Upper lobe of left lung (tissue), 6 donors: ENCODE results near the gene STIM1. TPM values are rescaled to one million over a fixed set of nuclear protein-coding genes. Genes with fewer than 3 reads are reported as not detected.

Experiments used
- ATAC-seq, 2 donors: fragments of 200-7000 bp; cut with Tn5 transposase; one replicate each; pipeline ENCODE4 v1.9.1; 2022; ENCODE audit warnings: mild to moderate bottlenecking in 2 of 2, moderate library complexity in 2 of 2; ENCODE audit not compliant: low FRiP score in 2 of 2
- DNase-seq, 2 donors: peaks; one replicate each; pipeline ENCODE4 v3.0.0-alpha.2; 2019 to 2020
- H3K27ac ChIP-seq, 4 donors: fragments of 200-600 bp; sonication (generic); one replicate each; pipeline ENCODE4 v1.5.1; 2016 to 2019
- H3K27me3 ChIP-seq, 4 donors: fragments of 200-600 bp; sonication (generic); one replicate each; pipeline ENCODE4 v1.5.1; 2017 to 2019
- H3K36me3 ChIP-seq, 4 donors: fragments of 200-600 bp; sonication (generic); one replicate each; pipeline ENCODE4 v1.5.1; 2016 to 2019
- H3K4me1 ChIP-seq, 4 donors: fragments of 200-600 bp; sonication (generic); one replicate each; pipeline ENCODE4 v1.5.1; 2018 to 2019
- H3K4me3 ChIP-seq, 4 donors: fragments of 200-600 bp; sonication (generic); one replicate each; pipeline ENCODE4 v1.5.1; 2017 to 2019; ENCODE audit warnings: mild to moderate bottlenecking in 2 of 4, moderate library complexity in 1 of 4
- H3K9me3 ChIP-seq, 4 donors: fragments of 200-600 bp; sonication (generic); one replicate each; pipeline ENCODE4 v1.5.1; 2018 to 2019
- EP300 ChIP-seq, 4 donors: sonication (generic); formaldehyde crosslinking; IDR thresholded peaks; one replicate each; pipeline ENCODE4 v1.5.1; 2017; ENCODE audit warnings: antibody characterized with exemption in 4 of 4, control low read depth in 2 of 4
- POLR2A ChIP-seq, 4 donors: fragments of 450-650 bp; IDR thresholded peaks; one replicate each; pipeline ENCODE4 v1.5.1; 2016 to 2017; ENCODE audit warnings: antibody characterized with exemption in 4 of 4, mild to moderate bottlenecking in 2 of 4
- POLR2AphosphoS5 ChIP-seq, 2 donors: sonication (generic); formaldehyde crosslinking; IDR thresholded peaks; one replicate each; pipeline ENCODE4 v1.5.1; 2017; ENCODE audit warnings: antibody characterized with exemption in 2 of 2
- WGBS, 2 donors: methylation state at CpG; one replicate each; pipeline ENCODE4 v1.1.5; 2017 to 2018; 5-methylcytosine and 5-hydroxymethylcytosine counted together
- total RNA-seq, 6 donors: library from RNA; depleted of rRNA in 4 of 6; stranded (reverse); fragments of >200 nt in 4 of 6; gene quantifications; one replicate each; pipeline versions ENCODE4 v1.1.0 to v1.2.1, GENCODE V29; 2016 to 2021
- TF ChIP-seq, protein P1 (sequence below), 6 experiments: fragments of 450-650 bp in 4 of 6; fragments of 200-600 bp in 2 of 6; sonication (generic) in 2 of 6; IDR thresholded peaks; one replicate each; pipeline ENCODE4 v1.5.1; 2016 to 2019; ENCODE audit warnings: antibody characterized with exemption in 6 of 6
- donor health status: DM: no; HTN: no; CAD: no; lungs with moderate emphysema.
- donor health status: DM: no; HTN: yes; CAD: no; lungs with severe emphysema.

The STIM1 gene
- total RNA-seq, 6 donors from 2014 or later, result 39.7 to 81.8 (median 56.5) TPM

DNA sequence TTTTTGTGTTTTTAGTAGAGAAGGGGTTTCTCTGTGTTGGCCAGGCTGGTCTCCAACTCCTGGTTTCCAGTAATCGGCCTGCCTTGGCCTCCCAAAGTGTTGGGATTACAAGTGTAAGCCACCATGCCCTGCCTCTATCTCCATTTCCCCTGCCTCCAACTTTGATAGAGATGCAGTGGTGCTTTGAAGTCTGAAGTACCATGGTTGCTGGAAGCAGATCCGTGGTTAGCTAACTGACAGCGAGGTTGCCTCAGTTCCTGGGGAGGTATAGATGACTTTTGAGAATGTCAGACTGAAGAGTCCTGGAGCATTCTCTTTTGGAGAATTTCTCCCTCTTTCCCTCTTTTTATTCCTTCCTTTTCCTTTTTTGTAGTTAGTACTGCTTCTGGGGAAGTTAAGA, 127.6 kb downstream of the STIM1 start:
- WGBS, 2 donors, result 83 to 88% methylated on average over 3 of the region's 3 CpGs

DNA sequence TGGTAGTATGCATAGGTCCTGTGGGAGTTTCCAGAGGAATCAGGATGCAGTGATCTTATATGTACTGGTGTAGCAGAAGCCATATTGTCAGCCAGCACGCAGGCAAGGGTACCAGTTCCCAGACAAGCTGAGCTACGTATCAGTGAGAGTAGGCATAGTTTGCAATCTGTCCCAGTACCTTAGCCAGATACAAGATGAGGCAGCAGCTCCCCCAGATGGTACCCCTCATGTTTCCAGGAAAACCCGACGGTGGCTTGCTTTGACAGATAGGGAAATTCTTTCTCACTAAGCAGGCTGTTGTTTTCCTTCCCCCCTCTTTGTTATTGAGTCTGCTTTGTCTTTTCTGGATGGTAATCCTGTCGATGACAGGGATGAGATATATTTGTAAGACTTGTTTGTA, 129.4 kb downstream of the STIM1 start:
- no peak for TF ChIP-seq POLR2AphosphoS5 (IDR thresholded peaks at IDR 0.05)
- no peak for TF ChIP-seq POLR2A (IDR thresholded peaks at IDR 0.05)
- TF ChIP-seq, protein P1, sequence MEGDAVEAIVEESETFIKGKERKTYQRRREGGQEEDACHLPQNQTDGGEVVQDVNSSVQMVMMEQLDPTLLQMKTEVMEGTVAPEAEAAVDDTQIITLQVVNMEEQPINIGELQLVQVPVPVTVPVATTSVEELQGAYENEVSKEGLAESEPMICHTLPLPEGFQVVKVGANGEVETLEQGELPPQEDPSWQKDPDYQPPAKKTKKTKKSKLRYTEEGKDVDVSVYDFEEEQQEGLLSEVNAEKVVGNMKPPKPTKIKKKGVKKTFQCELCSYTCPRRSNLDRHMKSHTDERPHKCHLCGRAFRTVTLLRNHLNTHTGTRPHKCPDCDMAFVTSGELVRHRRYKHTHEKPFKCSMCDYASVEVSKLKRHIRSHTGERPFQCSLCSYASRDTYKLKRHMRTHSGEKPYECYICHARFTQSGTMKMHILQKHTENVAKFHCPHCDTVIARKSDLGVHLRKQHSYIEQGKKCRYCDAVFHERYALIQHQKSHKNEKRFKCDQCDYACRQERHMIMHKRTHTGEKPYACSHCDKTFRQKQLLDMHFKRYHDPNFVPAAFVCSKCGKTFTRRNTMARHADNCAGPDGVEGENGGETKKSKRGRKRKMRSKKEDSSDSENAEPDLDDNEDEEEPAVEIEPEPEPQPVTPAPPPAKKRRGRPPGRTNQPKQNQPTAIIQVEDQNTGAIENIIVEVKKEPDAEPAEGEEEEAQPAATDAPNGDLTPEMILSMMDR (IDR thresholded peaks at IDR 0.05), result no peak
- TF ChIP-seq EP300 (IDR thresholded peaks at IDR 0.05), result no peak
- Histone ChIP-seq H3K4me1 (peaks cover 0 to 6% (median 2%) of the 10 kb centered on the region in 4 donors), H3K36me3 (no peaks in the 10 kb centered on the region), H3K27ac (no peak overlapping the region), H3K9me3 (no peaks in the 10 kb centered on the region), H3K4me3 (no peak overlapping the region), H3K27me3 (no peaks in the 10 kb centered on the region)
- 36 to 60% methylated on average over 5 of the region's 5 CpGs for WGBS, 2 donors
- no peak for ATAC-seq
- no peak for DNase-seq

More for the DNA sequence above, 127.6 kb downstream of the STIM1 start:
- TF ChIP-seq POLR2AphosphoS5 (IDR thresholded peaks at IDR 0.05), result no peak
- TF ChIP-seq POLR2A (IDR thresholded peaks at IDR 0.05), result no peak
- TF ChIP-seq, protein P1 (IDR thresholded peaks at IDR 0.05), result no peak
- TF ChIP-seq EP300 (IDR thresholded peaks at IDR 0.05), result no peak
- peaks cover 0 to 10% (median 2%) of the 10 kb centered on the region in 4 donors for H3K4me1 ChIP-seq
- no peak overlapping the region for H3K4me3 ChIP-seq
- ATAC-seq (no peak), DNase-seq (no peak)
- no peaks in the 10 kb centered on the region for H3K27me3 ChIP-seq
- no peak overlapping the region for H3K27ac ChIP-seq
- H3K9me3 ChIP-seq, result no peaks in the 10 kb centered on the region
- H3K36me3 ChIP-seq, result no peaks in the 10 kb centered on the region

DNA sequence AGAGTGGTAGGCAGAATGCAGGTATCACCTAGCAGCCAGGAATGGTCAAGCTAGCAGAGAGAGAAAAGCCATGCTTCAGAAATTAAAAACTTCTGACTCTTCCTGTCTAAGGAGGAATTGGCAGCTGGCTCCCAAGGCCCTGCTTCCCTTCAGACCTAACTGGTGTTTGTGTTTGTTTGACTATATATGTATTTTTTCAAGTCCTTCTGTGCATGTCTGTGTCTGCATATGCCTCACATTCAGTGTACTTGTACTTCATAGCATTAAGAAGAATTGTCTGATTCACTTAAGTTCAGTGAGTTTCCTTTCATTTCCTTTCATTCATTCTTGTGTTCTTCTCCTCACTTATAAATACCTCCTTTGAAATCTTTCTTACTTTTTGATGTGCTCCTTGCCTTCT, 130.2 kb downstream of the STIM1 start:
- H3K27ac ChIP-seq, result no peak overlapping the region
- H3K4me1 ChIP-seq, result peaks cover 0 to 6% (median 2%) of the 10 kb centered on the region in 4 donors
- H3K9me3 ChIP-seq, result no peaks in the 10 kb centered on the region
- TF ChIP-seq, protein P1 (IDR thresholded peaks at IDR 0.05), result no peak
- TF ChIP-seq POLR2AphosphoS5 (IDR thresholded peaks at IDR 0.05), result no peak
- TF ChIP-seq EP300 (IDR thresholded peaks at IDR 0.05), result no peak
- TF ChIP-seq POLR2A (IDR thresholded peaks at IDR 0.05), result no peak
- H3K36me3 ChIP-seq, result no peaks in the 10 kb centered on the region
- ATAC-seq (no peak), DNase-seq (no peak)
- no peak overlapping the region for H3K4me3 ChIP-seq
- H3K27me3 ChIP-seq, result no peaks in the 10 kb centered on the region

DNA sequence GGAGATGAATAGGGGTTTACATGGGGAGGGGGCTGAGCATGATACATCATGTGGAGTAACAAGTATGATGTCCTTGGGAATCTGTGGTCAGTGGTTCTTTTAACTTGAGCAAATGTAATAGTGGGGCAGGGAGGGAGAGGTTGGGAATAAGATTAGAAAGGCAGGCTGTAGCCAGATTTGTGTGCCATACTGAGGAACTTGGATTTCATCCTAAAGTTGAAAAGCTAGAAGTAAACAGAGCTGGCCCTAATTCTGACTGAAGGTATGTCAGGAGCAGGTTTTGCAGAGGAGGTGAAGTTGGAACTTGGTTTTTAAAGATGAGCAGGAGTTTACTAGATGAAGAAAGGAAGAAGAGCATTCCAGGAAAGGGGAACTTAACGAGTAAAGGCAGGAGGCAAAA, 130.8 kb downstream of the STIM1 start:
- no peaks in the 10 kb centered on the region for H3K27me3 ChIP-seq
- WGBS, 2 donors, result 64 to 86% methylated on average over 1 of the region's 1 CpG
- ATAC-seq (no peak), DNase-seq (no peak)
- H3K4me3 ChIP-seq, result no peak overlapping the region
- peaks cover 0 to 6% (median 1%) of the 10 kb centered on the region in 4 donors for H3K4me1 ChIP-seq
- no peaks in the 10 kb centered on the region for H3K9me3 ChIP-seq
- H3K27ac ChIP-seq, result no peak overlapping the region
- TF ChIP-seq POLR2A (IDR thresholded peaks at IDR 0.05), result no peak
- TF ChIP-seq, protein P1 (IDR thresholded peaks at IDR 0.05), result no peak
- no peak for TF ChIP-seq EP300 (IDR thresholded peaks at IDR 0.05)
- no peak for TF ChIP-seq POLR2AphosphoS5 (IDR thresholded peaks at IDR 0.05)
- H3K36me3 ChIP-seq, result no peaks in the 10 kb centered on the region

DNA sequence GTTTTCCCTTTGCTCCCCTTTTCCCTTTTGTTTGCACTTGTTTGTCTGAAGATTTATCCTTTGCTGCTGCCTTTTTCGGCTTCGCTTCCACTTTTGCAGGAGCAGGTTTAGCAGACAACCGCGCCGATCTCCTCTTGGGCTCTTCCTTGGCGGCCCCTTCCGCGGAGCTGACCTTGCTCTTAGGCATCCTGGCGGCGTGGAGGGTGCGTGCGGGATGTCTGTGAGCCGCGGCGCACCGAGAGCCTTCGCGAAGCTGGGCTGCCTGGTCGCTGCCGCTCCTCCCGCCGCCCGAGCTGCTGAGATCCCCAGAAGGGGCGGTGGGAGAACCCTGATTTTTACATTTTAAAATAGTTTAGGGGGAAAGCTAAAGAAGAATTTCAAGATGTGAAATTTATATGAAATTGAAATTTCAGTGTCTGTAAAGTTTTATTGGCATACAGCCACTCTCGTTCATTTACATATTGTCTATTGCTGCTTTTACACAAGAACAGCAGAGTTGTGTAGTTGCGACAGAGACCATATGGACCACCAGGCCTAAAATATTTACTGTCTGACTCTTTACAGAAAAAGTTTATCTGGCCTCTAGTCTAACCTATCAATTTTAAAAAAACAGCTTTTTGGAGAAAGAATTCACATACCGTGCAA, 133.9 kb downstream of the STIM1 start:
- Histone ChIP-seq H3K27me3 (no peaks in the 10 kb centered on the region), H3K4me1 (peaks cover 0 to 6% (median 0%) of the 10 kb centered on the region in 4 donors), H3K9me3 (peaks cover 0 to 2% (median 0%) of the 10 kb centered on the region in 4 donors), H3K36me3 (no peaks in the 10 kb centered on the region), H3K4me3 (no peak overlapping the region), H3K27ac (no peak overlapping the region)
- 71 to 78% methylated on average over 27 of the region's 27 CpGs for WGBS, 2 donors
- no peak for ATAC-seq
- peak in 1 of 2 donors; percentile 65 for DNase-seq
- TF ChIP-seq, protein P1 (IDR thresholded peaks at IDR 0.05), result no peak
- no peak for TF ChIP-seq POLR2AphosphoS5 (IDR thresholded peaks at IDR 0.05)
- TF ChIP-seq POLR2A (IDR thresholded peaks at IDR 0.05), result no peak
- no peak for TF ChIP-seq EP300 (IDR thresholded peaks at IDR 0.05)
